Spleen (tissue), 7 donors: ENCODE measurements around the gene NPAS2.

Experiments used
- CTCF ChIP-seq, 11 experiments: fragments of 200-600 bp in 7 of 11; fragments of 450-650 bp in 4 of 11; sonication (generic) in 4 of 11; IDR thresholded peaks in 8 of 11; conservative IDR thresholded peaks in 3 of 11; 1 replicate in 7 of 11; 2 replicates in 4 of 11; pipeline versions ENCODE4 v1.4.0 to v1.8.0; 2016 to 2021; ENCODE audit warnings: antibody characterized with exemption in 11 of 11, inconsistent platforms in 4 of 11, mild to moderate bottlenecking in 1 of 11
- POLR2A ChIP-seq, 3 donors: fragments of 450-650 bp; IDR thresholded peaks; one replicate each; pipeline ENCODE4 v1.5.1; 2017; ENCODE audit warnings: antibody characterized with exemption in 3 of 3, mild to moderate bottlenecking in 1 of 3
- donor health status: DM: no; HTN: no; CAD: no; lungs with moderate emphysema.
- donor health status: DM: no; HTN: no; CAD: no.
- donor health status: DM: no; HTN: no; CAD: no.

DNA sequence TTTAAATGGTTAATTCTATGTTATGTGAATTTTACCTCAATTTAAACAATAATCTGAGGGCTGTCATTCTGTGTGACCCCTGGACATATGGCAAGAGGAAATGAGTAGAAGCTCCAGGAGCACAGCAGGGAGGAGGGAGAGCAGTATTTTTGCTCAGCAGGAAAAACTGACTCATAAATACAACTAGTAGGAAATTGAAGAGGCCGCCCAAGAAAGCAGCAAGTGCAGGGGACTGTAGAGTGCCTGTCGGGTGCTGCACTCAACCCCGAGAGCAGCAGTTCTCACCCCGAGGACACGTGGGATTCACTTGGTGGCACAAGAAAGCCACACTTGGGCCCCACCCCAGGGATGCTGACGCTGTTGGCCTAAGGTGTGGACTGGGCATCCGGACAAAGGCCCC is 60.8 kb downstream of the NPAS2 start:
- TF ChIP-seq POLR2A (IDR thresholded peaks at IDR 0.05) (no peak), CTCF (IDR thresholded peaks at IDR 0.05 in 8 of 11, conservative IDR thresholded peaks at IDR 0.05 in 3 of 11) (no peak)
